Adrenal gland (tissue), 12 donors: ENCODE measurements around the gene PIK3C2B. TPM values are rescaled to one million over a fixed set of nuclear protein-coding genes. Genes with fewer than 3 reads are reported as not detected.
A peak's percentile ranks its signal among the peaks of the same experiment; 100 is the strongest.

Experiments used
- DNase-seq, 7 donors: peaks; one replicate each; pipeline ENCODE4 v3.0.0-alpha.2; 2019 to 2020
- H3K27ac ChIP-seq, 5 donors: fragments of 200-600 bp; sonication (generic) in 4 of 5; 1 replicate in 3 of 5; 2 replicates in 2 of 5; pipeline versions ENCODE4 v1.5.1 to v1.8.0; 2016 to 2020; ENCODE audit warnings: mild to moderate bottlenecking in 1 of 5
- H3K27me3 ChIP-seq: fragments of 200-600 bp; 2 replicates; pipeline ENCODE4 v1.8.0; 2021
- H3K36me3 ChIP-seq, 2 donors: fragments of 200-600 bp; replicated peaks in 1 of 2; 1 replicate in 1 of 2; 2 replicates in 1 of 2; pipeline versions ENCODE4 v1.5.1 to v1.8.0; 2018 to 2022
- H3K4me1 ChIP-seq, 2 donors: fragments of 200-600 bp; replicated peaks in 1 of 2; 1 replicate in 1 of 2; 2 replicates in 1 of 2; pipeline versions ENCODE4 v1.5.1 to v1.8.0; 2018 to 2021
- H3K4me3 ChIP-seq, 4 donors: fragments of 200-600 bp; sonication (generic) in 3 of 4; one replicate each; pipeline ENCODE4 v1.5.1; 2016 to 2018
- H3K9me3 ChIP-seq, 3 donors: fragments of 200-600 bp; sonication (generic) in 1 of 3; replicated peaks in 1 of 3; 1 replicate in 2 of 3; 2 replicates in 1 of 3; pipeline versions ENCODE4 v1.5.1 to v1.8.0; 2016 to 2021
- POLR2A ChIP-seq, 2 donors: fragments of 450-650 bp; IDR thresholded peaks; one replicate each; pipeline ENCODE4 v1.6.1; 2017; ENCODE audit warnings: antibody characterized with exemption in 2 of 2, mild to moderate bottlenecking in 2 of 2, moderate library complexity in 1 of 2
- WGBS, 4 donors: extraction: QIAGEN DNeasy Blood & Tissue Kit in 2 of 4; methylation state at CpG; one replicate each; pipeline versions ENCODE4 v1.1.5 to v1.1.7; 2013 to 2017; 5-methylcytosine and 5-hydroxymethylcytosine counted together
- intact Hi-C, 2 donors: fragments of 100-400 bp; cut with DNase I; formaldehyde crosslinking; loops; one replicate each; pipeline versions ENCODE4 v1.14.1 to v1.15.0; 2022 to 2023
- polyA plus RNA-seq, 3 donors: library from polyadenylated mRNA; stranded (reverse); fragments of 200-250 nt in 2 of 3; fragments of 350-450 nt in 1 of 3; fragmentation: Illumina TruSeq in 1 of 3; extraction: RNeasy Lipid Tissue Mini Kit (QIAGEN cat#74804) in 1 of 3; gene quantifications; one replicate each; pipeline ENCODE4 v1.2.3, GENCODE V29; 2013 to 2014
- total RNA-seq, 9 donors: library from RNA; depleted of rRNA in 4 of 9; stranded (reverse); fragments of >200 nt in 4 of 9; fragments of 120-200 nt in 1 of 9; fragmentation: NEBNext Ultra II Directional in 1 of 9; extraction: Animal tissue kit (Norgen Biotek cat#: 25700) in 1 of 9; gene quantifications; one replicate each; pipeline versions ENCODE4 v1.1.0 to v1.2.4, GENCODE V29; 2013 to 2023
- TF ChIP-seq, protein P1 (sequence below), 6 experiments: fragments of 450-650 bp in 4 of 6; fragments of 200-600 bp in 2 of 6; sonication (generic) in 1 of 6; IDR thresholded peaks; 1 replicate in 5 of 6; 2 replicates in 1 of 6; pipeline versions ENCODE4 v1.5.1 to v1.8.0; 2016 to 2021; ENCODE audit warnings: antibody characterized with exemption in 6 of 6, mild to moderate bottlenecking in 2 of 6, moderate library complexity in 1 of 6
- donor health status: healthy with polysubstance abuse.
- donor health status: Bipolar disorder and iron deficiency.
- donor health status: DM: yes; HTN: yes; CAD: no.
- donor health status: DM: no; HTN: no; CAD: no.
- donor health status: DM: no; HTN: no; CAD: no.
- donor health status: DM: yes; HTN: yes; CAD: no.

Gene PIK3C2B
- total and polyA plus RNA-seq, 12 donors, result 2.3 to 22.9 (median 15.0) TPM

DNA sequence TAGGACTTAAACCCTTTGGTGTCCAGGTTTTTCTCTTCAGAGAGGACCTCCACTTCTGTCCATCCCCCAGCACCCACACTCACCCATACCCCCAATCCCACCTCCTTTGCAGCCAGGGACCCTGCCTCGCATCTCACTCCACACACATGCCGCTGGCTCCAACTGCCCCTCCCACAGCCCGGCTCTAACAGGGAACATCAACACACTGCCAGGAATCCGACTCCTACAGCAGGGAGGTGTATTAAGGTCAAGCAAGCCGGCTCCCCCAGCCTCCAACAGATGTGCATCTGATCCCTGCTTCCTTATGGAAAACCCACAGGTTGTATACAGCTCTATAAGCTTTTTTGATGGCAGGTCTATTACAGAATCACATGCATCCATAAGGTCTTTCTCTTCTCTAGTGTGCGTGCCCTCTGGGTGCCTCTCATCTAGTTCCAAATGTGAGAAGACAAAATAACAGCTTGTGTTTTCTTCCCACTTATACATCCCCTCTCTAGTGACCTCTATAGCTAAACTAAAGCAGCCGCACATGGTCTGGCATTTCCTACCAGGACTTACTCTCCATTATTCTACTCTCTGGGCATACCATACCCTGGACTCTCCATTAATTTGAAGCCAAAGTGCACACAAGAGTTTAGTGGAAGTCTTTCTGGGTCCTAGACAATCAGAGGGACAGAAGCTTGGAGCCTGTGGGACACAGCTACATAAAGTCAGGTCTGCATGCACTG, 16.3 kb downstream of the PIK3C2B start:
- intact Hi-C loops, result no loop called here
- Histone ChIP-seq H3K9me3 (no peaks in the 10 kb centered on the region), H3K4me1 (peaks cover 14 to 38% of the 10 kb centered on the region in 2 donors), H3K27me3 (no peaks in the 10 kb centered on the region), H3K36me3 (no peaks in the 10 kb centered on the region), H3K4me3 (no peak overlapping the region), H3K27ac (peak overlapping the region in 1 of 5 donors; percentile 49)
- TF ChIP-seq, protein P1, sequence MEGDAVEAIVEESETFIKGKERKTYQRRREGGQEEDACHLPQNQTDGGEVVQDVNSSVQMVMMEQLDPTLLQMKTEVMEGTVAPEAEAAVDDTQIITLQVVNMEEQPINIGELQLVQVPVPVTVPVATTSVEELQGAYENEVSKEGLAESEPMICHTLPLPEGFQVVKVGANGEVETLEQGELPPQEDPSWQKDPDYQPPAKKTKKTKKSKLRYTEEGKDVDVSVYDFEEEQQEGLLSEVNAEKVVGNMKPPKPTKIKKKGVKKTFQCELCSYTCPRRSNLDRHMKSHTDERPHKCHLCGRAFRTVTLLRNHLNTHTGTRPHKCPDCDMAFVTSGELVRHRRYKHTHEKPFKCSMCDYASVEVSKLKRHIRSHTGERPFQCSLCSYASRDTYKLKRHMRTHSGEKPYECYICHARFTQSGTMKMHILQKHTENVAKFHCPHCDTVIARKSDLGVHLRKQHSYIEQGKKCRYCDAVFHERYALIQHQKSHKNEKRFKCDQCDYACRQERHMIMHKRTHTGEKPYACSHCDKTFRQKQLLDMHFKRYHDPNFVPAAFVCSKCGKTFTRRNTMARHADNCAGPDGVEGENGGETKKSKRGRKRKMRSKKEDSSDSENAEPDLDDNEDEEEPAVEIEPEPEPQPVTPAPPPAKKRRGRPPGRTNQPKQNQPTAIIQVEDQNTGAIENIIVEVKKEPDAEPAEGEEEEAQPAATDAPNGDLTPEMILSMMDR (IDR thresholded peaks at IDR 0.05), result no peak
- no peak for TF ChIP-seq POLR2A (IDR thresholded peaks at IDR 0.05)
- DNase-seq, result no peak
- WGBS, 4 donors, result 82 to 90% (median 85%) methylated on average over 7 of the region's 7 CpGs

DNA sequence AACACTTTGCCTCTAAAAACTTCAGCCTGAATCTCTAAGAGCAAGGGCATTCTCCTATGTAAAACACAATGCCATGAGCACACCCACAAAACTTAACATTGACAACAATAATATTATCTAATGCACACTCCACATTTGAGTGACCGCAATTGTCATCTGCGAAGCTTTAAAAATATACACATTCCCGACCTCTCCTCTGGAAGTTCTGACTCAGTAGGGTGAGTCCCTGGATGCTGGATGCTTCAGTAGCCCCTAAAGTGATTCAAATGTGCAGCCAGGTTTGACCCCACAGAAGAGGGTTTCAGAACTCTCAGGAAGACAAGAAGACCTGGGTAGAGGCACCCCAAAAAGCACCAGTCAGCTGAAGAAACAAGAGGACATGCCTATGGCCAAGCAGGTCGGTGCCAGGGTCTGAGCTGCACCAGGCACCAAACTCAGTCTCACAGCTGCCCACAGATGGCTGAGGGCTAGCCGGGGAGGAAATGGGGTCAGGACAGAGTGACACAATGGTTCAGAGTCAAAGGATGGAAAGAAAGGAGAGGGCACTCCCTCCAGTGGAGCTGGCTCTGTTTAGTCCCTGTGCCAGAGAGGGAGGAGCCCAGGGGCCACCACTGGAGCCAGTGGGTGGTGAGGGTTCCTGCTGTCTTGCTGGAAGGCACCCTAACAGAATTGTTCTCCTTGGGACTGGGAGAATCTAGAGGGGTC, 17.4 kb downstream of the PIK3C2B start:
- no peak for DNase-seq
- Histone ChIP-seq H3K9me3 (no peaks in the 10 kb centered on the region), H3K4me3 (no peak overlapping the region), H3K27ac (peak overlapping the region in 1 of 5 donors; percentile 49), H3K27me3 (no peaks in the 10 kb centered on the region), H3K4me1 (peaks cover 10 to 38% of the 10 kb centered on the region in 2 donors), H3K36me3 (no peaks in the 10 kb centered on the region)
- TF ChIP-seq POLR2A (IDR thresholded peaks at IDR 0.05), result no peak
- TF ChIP-seq, protein P1 (IDR thresholded peaks at IDR 0.05), result no peak
- intact Hi-C loops, result no loop called here
- WGBS, 4 donors, result 68 to 75% (median 72%) methylated on average over 5 of the region's 5 CpGs

DNA sequence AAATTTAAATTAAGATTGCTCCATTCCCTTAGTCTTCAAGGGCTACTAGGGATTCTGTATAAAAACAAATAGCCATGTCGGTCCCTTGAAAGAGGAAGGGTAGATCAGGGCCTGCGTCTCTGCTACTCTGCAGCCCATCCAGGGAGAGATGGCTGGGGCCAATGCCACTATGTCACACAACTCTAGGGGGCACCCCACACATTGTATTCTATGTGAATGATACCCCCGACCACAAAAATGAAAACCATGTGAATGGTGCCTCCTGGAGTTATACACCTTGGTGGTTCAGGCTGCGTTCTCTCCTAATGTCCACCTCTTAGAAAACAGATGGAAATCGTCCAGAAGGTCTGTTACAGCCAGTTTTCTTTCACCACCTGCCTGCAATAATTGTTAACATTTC, 18.0 kb downstream of the PIK3C2B start:
- TF ChIP-seq, protein P1 (IDR thresholded peaks at IDR 0.05), result no peak
- TF ChIP-seq POLR2A (IDR thresholded peaks at IDR 0.05), result no peak
- H3K4me1 ChIP-seq, result peaks cover 10 to 36% of the 10 kb centered on the region in 2 donors
- no peaks in the 10 kb centered on the region for H3K27me3 ChIP-seq
- no peaks in the 10 kb centered on the region for H3K36me3 ChIP-seq
- 79 to 89% (median 86%) methylated on average over 5 of the region's 5 CpGs for WGBS, 4 donors
- intact Hi-C loops, result no loop called here
- no peaks in the 10 kb centered on the region for H3K9me3 ChIP-seq
- no peak for DNase-seq
- H3K4me3 ChIP-seq, result no peak overlapping the region
- H3K27ac ChIP-seq, result peak overlapping the region in 1 of 5 donors; percentile 49

DNA sequence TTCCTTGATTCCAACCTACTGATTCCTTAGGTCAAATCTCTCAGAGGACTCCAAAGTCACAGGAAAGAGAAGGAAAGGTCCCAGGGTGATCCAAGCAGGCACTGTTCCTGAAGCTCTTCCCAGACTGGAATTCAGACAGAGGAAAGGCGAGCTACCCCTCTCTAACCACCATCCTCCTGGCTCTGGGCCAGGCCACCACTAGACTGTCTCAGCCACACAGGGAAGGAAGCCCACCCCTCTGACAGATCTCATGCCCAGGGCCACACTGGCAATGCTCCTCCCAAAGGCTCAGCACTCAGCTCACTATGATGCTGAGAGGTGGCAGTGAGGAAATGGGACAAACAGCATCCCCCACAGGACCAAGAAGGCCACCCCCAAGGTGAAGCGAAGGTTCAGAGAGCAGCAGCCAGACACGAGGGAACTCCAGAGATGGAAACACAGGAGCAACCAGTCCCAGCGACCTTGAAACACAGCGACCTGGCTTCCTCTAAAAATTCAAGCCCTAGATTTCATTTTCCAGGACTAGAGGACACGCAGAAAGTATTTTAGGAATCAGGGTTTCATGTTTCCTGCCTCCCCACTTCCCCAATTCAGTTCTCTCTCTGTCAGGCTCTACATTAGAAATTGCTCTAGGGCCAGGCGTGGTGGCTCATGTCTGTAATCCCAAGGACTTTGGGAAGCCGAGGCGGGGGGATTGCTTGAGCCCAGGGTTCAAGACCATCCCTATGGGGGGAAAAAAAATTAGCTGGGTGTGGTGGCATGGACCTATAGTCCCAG, 18.8 kb downstream of the PIK3C2B start:
- H3K36me3 ChIP-seq, result no peaks in the 10 kb centered on the region
- H3K9me3 ChIP-seq, result no peaks in the 10 kb centered on the region
- WGBS, 4 donors, result 40 to 49% (median 42%) methylated on average over 8 to 9 of the region's 9 CpGs
- H3K27me3 ChIP-seq, result no peaks in the 10 kb centered on the region
- DNase-seq, result peak in 3 of 7 donors; percentile 21 to 40 (median 24)
- no peak overlapping the region for H3K4me3 ChIP-seq
- TF ChIP-seq, protein P1 (IDR thresholded peaks at IDR 0.05), result no peak
- TF ChIP-seq POLR2A (IDR thresholded peaks at IDR 0.05), result no peak
- intact Hi-C loops, result no loop called here
- peak overlapping the region in 2 of 5 donors; percentile 19 for H3K27ac ChIP-seq
- peaks cover 10 to 35% of the 10 kb centered on the region in 2 donors for H3K4me1 ChIP-seq
